ENCODE measurements around the gene INSM2.

DNA sequence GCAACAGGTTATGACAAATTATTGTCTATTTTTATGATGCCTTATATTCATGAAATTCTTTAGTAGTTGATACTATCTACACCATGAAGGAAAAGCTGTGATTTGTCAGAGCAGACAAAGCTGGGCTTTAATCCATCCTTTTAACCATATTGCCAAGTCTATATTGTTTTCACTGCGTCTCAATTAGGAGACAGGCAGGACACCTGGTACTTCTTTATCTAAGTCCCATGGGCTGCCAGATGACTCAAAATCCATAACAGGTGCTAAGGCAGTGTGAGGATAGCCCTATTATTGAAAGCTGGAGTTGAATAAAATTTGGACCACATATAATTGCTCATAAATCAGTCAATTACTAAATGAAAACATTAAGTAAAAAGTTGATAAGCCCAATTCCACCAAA is 22.6 kb downstream of the INSM2 start:
- TF ChIP-seq CTCF (IDR thresholded peaks at IDR 0.05; ENCODE audit: insufficient read depth, low read length) (no peak), REST (IDR thresholded peaks at IDR 0.05; ENCODE audit: insufficient replicate concordance, low read depth) (no peak), GABPA (IDR thresholded peaks at IDR 0.05; ENCODE audit: low read depth) (no peak), POLR2AphosphoS5 (IDR thresholded peaks at IDR 0.05; ENCODE audit: low read depth) (no peak), SPI1 (IDR thresholded peaks at IDR 0.05; ENCODE audit: borderline replicate concordance, low read depth) (no peak)

Data from HL-60 (cell line).